Measurements from ENCODE around the gene PARP8.
"Not testable (repeated sequence)": the region's sequence is repeated elsewhere in the genome, so short reads cannot be mapped to it uniquely, and the experiment has no call there.

The PARP8 gene

DNA sequence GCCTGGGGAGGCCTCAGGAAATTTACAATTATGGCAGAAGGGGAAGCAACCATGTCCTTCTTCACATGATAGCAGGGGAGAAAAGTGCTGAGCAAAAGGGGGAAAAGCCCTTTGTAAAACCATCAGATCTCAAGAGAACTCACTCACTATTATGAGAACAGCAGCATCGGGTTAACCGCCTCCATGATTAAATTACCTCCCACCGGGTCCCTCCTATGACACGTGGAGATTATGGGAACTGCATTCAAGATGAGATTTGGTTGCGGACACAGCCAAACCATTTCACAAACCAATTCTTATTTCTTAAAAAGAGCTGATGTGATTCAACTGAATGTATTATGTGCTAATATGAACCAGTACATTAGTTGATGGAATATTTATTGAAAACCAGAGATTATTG, 63.9 kb downstream of the PARP8 start:
- DNase-seq: no peak

GRCh38 chr5:50730841-50731240, 64.4 kb downstream of the PARP8 start:
- no peak for DNase-seq

DNA sequence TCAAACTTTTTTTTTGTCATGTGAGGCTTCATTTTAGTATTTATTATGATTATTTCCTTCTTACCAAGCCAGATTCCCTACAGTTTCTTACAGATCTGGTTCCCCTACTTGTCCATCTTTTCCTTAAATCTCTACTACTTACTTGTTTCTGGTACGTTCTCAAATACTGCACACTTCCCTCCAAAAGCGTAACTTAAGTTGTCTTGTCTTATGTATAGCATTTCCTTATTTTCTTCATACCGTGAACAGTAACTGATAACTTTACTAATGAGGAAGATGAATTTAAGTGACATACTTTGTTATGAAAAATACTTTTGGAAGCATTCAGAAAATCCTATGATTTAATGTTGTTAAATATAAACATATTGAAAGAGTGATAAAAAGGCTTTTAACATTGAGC, 67.3 kb downstream of the PARP8 start:
- DNase-seq: no peak

DNA sequence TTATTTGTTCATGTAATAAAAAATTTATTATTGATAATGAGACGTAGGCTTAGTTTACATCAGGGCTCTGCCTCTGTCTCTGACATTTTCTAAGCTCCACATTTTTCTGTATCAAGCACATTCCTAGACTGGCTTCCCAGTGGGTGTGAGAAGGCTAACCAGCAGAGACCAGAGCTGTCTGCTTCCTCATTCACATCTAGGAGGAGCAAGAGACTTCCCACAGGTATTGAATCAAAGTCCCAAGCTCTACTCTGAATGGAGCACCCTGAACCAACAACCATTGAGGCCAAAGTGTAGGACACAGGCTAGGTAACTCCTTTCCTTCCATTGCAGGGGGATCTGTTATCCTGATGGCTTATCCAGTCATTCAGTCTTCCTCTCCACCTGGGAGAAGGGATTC, 72.4 kb downstream of the PARP8 start:
- DNase-seq: no peak

GRCh38 chr5:50740832-50741231, 74.4 kb downstream of the PARP8 start:
- DNase-seq: no peak

DNA sequence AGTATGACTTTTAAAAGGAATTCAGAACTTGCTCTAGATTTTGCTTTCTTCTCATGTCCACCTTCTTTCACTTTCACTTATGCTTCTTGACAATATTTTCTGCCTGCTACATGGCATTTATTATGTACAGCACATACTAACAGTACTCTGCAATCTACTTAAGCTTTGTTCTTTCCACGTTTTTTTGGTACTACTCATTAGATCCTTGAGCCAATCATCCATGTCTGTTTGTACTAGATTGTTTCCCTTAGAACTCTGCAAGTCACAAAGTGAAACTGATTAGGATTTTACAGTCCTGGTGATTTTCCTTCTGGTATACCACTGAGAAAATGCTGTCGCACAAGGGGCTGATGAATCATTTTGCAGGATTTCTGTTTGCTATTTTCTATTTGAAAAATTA, 78.3 kb downstream of the PARP8 start:
- no peak for DNase-seq

DNA sequence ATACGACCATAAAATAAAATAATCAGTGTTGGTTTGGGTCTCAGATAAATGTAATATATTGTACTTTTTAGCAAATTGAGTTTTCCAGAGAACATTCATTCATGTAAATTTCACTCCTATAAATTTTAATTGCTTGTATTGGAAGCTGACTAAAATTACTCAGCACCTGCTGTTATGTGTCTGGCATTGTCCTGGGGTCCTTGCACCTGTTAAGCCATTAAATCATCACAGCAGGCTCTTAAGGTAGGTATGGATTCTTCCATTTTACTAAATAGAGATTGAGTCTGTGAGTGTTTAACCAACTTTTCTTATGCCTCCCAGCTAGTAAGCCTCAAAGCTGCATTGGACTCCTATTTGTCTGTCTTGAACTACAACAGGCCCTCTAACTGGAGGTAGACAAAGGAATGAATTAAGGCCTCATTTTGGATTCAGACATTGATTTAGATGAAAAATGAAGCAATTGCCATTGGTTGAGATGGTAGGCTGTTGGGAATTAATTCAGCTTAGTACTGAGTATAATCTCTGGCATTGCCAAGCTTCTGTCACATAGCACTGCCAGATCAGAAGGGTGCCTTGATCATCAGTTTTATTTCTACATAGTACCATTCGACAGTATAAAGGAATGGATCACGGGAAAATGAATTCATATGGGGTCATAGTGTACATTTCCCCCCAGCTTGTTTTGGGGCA, 78.9 kb downstream of the PARP8 start:
- no peak for DNase-seq

- DNase-seq: no peak
These were observed 82.7 kb downstream of the PARP8 start for GRCh38 chr5:50749181-50749580.

- no peak for DNase-seq
These were observed 83.4 kb downstream of the PARP8 start for GRCh38 chr5:50749873-50750272.

- DNase-seq: no peak
These were observed 84.7 kb downstream of the PARP8 start for GRCh38 chr5:50751064-50751657.

DNA sequence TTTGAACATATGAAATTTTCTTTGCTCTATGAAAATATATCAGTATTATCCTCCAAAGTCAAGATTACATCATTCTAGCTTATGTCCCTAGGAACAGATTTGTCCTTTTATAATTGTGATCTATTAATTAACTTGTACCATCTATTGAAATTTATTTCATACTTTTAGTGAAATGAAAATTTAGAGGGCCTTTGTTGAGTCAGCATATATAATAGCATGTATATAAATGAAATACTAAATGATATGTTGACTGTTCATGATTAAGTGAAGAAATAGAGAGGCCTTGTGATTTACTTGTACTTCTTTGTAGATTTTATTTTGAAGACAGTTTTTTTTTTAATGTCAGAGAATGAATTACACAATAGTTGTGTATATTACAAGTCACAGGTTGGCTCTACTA, 86.4 kb downstream of the PARP8 start:
- DNase-seq: no peak

GRCh38 chr5:50759526-50760270, 93.3 kb downstream of the PARP8 start:
- DNase-seq: no peak

DNA sequence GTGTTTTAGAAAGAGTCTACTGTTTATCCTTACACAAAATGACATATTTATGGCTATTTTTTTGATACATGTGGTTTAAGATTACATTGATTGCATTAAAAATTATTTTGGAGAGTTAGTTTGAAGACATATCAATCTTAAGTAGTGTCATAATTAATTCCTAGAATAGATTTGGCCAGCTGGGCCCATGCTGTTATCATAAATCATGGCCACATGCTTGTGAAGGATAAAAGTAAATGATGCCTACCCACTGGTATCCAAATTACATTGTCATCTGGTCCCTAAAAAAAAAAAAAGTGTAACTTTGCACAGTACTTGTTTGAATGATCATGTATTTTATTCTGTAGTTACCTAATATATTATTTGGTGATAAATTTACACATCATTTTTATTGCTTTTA, 96.9 kb downstream of the PARP8 start:
- no peak for DNase-seq

DNA sequence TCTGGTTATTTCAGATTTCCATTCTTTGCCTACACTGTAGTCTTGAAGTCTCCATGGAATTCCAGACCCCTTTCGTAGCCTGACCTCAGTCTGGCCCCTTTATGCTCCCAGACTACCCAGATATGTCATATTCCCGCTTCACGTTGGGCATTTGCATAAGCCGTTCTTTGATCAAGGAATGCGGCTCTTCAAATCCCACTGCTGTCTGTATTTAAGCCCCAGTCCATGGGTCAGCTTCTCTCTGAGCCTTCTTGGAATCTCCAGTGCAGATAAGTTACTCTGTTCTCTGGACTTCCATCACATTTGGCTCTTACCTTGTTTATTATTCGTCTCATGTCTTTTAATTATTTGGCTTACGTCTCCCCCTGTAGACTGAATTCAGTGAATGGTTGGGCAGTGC, 97.4 kb downstream of the PARP8 start:
- DNase-seq: no peak

DNA sequence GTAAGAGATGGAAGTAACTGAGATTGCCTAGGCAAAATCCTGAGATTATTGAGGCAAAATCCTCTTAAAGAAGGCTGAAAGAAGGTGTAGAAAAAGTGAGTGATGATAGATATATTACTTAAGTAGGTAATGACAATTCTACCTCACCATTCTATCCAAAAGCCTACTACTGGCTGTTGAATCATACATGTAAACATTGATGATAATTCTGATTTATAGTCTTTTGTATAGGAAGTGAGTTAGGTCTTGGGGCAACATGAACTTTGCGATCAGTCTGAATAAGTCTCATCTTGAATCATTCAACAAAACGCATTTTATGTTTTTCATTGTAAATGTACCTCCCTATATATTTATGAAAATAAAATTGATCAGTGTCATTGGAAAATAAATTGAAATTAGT, 99.6 kb downstream of the PARP8 start:
- DNase-seq: no peak

- no peak for DNase-seq
These were observed 100.0 kb downstream of the PARP8 start for GRCh38 chr5:50766462-50766861.

- no peak for DNase-seq
These were observed 100.5 kb downstream of the PARP8 start for GRCh38 chr5:50766967-50767366.

DNA sequence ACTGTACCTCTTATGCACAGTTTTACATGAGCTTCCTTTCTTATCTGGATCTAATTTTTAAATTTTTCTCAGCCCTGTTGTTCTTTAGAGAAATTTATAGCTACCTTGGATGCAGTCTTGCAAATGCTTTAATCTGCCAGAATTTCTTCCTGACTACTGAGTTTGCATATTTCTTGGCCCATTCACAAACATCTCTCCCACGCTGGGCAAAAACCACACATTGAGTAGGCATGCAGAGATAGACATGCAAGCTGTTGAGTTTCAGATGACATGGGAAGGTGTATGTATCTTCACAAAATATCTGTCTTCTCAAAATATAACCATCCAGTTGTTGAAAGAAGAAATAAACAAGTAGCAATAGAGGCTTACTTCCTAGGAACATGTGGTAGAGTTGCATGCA, 101.2 kb downstream of the PARP8 start:
- DNase-seq: no peak

DNA sequence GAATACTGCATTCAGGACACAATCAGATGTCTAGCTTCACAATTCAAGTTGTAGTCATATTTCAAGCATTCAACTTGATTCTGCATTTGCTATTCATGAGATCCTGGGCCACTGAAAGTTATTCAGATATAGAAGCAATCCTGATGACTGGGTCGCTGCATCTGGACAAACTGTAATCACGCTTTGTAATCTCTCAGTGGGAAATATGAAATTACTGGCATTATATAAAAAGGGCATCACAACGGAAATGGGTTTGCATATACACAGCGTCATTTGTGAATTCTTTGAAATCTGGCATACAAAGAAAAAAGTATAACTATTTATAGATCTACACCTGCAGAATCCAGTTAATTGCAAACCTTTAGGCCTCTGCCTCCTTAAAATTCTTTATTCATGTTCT, 102.2 kb downstream of the PARP8 start:
- no peak for DNase-seq

- DNase-seq: no peak
These were observed 104.0 kb downstream of the PARP8 start for GRCh38 chr5:50770441-50770840.

DNA sequence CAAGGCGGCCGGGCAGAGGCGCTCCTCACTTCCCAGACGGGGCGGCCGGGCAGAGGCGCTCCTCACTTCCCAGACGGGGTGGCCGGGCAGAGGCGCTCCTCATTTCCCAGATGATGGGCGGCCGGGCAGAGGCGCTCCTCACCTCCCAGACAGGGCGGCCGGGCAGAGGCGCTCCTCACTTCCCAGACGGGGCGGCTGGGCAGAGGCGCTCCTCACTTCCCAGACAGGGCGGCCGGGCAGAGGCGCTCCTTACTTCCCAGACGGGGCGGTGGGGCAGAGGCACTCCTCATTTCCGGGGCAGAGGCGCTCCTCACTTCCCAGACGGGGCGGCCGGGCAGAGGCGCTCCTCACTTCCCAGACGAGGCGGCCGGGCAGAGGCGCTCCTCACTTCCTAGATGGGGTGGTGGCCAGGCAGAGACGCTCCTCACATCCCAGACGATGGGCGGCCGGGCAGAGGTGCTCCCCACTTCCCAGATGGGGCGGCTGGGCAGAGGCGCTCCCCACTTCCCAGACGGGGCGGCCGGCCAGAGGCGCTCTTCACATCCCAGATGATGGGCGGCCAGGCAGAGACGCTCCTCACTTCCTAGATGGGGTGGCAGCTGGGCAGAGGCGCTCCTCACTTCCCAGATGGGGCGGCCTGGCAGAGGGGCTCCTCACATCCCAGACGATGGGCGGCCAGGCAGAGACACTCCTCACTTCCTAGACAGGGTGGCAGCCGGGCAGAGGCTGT, 108.2 kb downstream of the PARP8 start:
- DNase-seq: not testable (repeated sequence)

GRCh38 chr5:50786073-50786472, 119.6 kb downstream of the PARP8 start:
- no peak for DNase-seq

GRCh38 chr5:50791813-50792212, 125.4 kb downstream of the PARP8 start:
- no peak for DNase-seq

- no peak for DNase-seq
These were observed 126.4 kb downstream of the PARP8 start for GRCh38 chr5:50792843-50793242.
